Caco-2 (cell line): ENCODE measurements around the gene SH2D4B. TPM values are rescaled to one million over a fixed set of nuclear protein-coding genes. Genes with fewer than 3 reads are reported as not detected.
A peak's percentile ranks its signal among the peaks of the same experiment; 100 is the strongest.

Experiments
- BruUV-seq: library from RNA; stranded (reverse); fragments of 400-500 nt; replicated peaks from 2 replicates; lab custom pipeline; 2021; lab: Mats Ljungman, UMichigan
- CTCF ChIA-PET: fragments of 300-600 bp; sonication (Branson Sonifier 250); formaldehyde crosslinking; loops from one replicate; lab custom pipeline; 2022; ENCODE audit warnings: antibody characterized with exemption; lab: Charles Lee
- POLR2A ChIA-PET: fragments of 300-600 bp; sonication (Branson Sonifier 250); formaldehyde crosslinking; loops from one replicate; lab custom pipeline; 2022; ENCODE audit warnings: antibody characterized with exemption; lab: Charles Lee
- DNase-seq, 2 experiments: peaks; one replicate each; pipeline versions ENCODE4 v3.0.0 to v3.0.0-alpha.2; 2020 to 2022
- H3K27me3 ChIP-seq: replicated peaks from 2 replicates; pipeline ENCODE4 v1.6.0; 2011; ENCODE audit warnings: low read length; ENCODE audit not compliant: control insufficient read depth, insufficient read depth
- H3K36me3 ChIP-seq: 2 replicates; pipeline ENCODE4 v1.5.1; 2011; ENCODE audit warnings: low read length; ENCODE audit not compliant: control insufficient read depth, insufficient read depth
- H3K4me1 ChIP-seq: fragments of 250-450 bp; sonication (Bioruptor Pico); 2 replicates; pipeline ENCODE4 v1.5.1; 2020; ENCODE audit warnings: mild to moderate bottlenecking
- H3K4me3 ChIP-seq: 2 replicates; pipeline ENCODE4 v1.5.1; 2011; ENCODE audit warnings: low read depth, mild to moderate bottlenecking, control low read depth, low read length
- H3K9me3 ChIP-seq: fragments of 250-450 bp; sonication (Bioruptor Pico); 2 replicates; pipeline ENCODE4 v1.5.1; 2020; ENCODE audit warnings: mild to moderate bottlenecking, moderate library complexity
- H3K27ac Mint-ChIP-seq: one replicate; pipeline ENCODE4 v1.8.0; 2022; ENCODE audit warnings: mixed read lengths; ENCODE audit not compliant: unreplicated experiment
- H3K27me3 Mint-ChIP-seq: one replicate; pipeline ENCODE4 v1.8.0; 2022; ENCODE audit warnings: mixed read lengths; ENCODE audit not compliant: insufficient read depth, unreplicated experiment
- H3K36me3 Mint-ChIP-seq: one replicate; pipeline ENCODE4 v1.8.0; 2022; ENCODE audit warnings: mild to moderate bottlenecking, mixed read lengths; ENCODE audit not compliant: insufficient read depth, unreplicated experiment
- H3K4me1 Mint-ChIP-seq: one replicate; pipeline ENCODE4 v1.8.0; 2022; ENCODE audit warnings: low read depth, mixed read lengths; ENCODE audit not compliant: unreplicated experiment
- H3K4me3 Mint-ChIP-seq: one replicate; pipeline ENCODE4 v1.8.0; 2022; ENCODE audit warnings: mild to moderate bottlenecking, moderate library complexity, mixed read lengths; ENCODE audit not compliant: unreplicated experiment
- H3K9me3 Mint-ChIP-seq: one replicate; pipeline ENCODE4 v1.8.0; 2022; ENCODE audit warnings: mixed read lengths; ENCODE audit not compliant: unreplicated experiment
- intact Hi-C: fragments of 100-400 bp; cut with micrococcal nuclease; formaldehyde crosslinking; loops from one replicate; pipeline ENCODE4 v1.10.0; 2022; ENCODE audit not compliant: unreplicated experiment
- total RNA-seq: library from RNA; stranded (reverse); gene quantifications from 2 replicates; pipeline ENCODE4 v1.2.3, GENCODE V29; 2022
- TF ChIP-seq, protein P1 (sequence below), 2 experiments: fragments of 200-600 bp in 1 of 2; IDR thresholded peaks; 1 replicate in 1 of 2; 2 replicates in 1 of 2; pipeline versions ENCODE4 v1.5.1 to v1.8.0; 2011 to 2022; ENCODE audit warnings: antibody characterized with exemption in 1 of 2, control low read depth in 1 of 2, inconsistent platforms in 1 of 2, low read depth in 1 of 2, low read length in 1 of 2, mild to moderate bottlenecking in 1 of 2, moderate library complexity in 1 of 2; ENCODE audit not compliant: insufficient read depth in 1 of 2, severe bottlenecking in 1 of 2, unreplicated experiment in 1 of 2

SH2D4B gene
- total RNA-seq, 1 experiment from 2014 or later = 0.23 TPM

DNA sequence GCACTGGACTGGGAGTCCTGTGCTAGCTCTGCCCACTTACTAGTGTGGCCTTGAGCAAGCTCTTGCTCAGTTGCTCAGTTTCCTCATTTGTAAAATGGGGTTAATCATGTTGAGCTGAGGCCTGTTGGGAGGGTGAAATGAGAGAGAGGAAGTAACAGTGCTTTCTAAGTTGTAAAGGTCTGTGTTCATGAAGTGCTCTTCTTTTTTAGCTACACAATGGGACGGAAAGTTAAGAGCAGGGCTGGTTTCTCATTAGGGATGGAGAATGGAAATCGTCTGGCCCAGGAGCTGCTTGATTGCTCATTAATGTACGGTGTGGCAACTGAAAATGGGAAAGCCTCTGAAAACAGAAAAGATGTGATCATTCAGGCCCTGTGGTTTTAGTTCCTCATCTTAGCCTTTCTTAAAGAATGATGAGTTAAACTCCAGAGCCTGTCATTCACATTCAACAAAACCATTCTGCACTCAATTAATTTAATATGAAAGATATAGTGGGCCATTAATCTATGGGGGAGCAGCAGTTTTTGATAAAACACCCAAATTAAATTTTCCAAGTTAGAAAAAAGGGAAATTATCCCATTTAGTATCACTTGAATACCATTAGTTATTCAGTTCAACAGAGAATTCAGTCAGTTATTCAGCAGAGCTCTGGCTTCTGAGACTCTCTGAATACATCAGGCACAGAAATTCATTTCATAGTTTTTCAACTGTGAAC, 60.5 kb downstream of the SH2D4B start:
- BruUV-seq = no TSS peak
- POLR2A ChIA-PET = no interaction called here
- intact Hi-C loops = loop anchor here (5.0 to 10.0 kb wide), 2 partner anchors 156 to 213 kb away; no protein-coding TSS in a partner anchor
- Mint-ChIP-seq H3K9me3 (no peaks in the 10 kb centered on the region), H3K27ac (no peak overlapping the region), H3K36me3 (no peaks in the 10 kb centered on the region), H3K27me3 (no peaks in the 10 kb centered on the region), H3K4me1 (no peaks in the 10 kb centered on the region), H3K4me3 (no peak overlapping the region)
- CTCF ChIA-PET = no interaction called here
- Histone ChIP-seq H3K4me1 (no peaks in the 10 kb centered on the region), H3K4me3 (no peak overlapping the region), H3K9me3 (no peaks in the 10 kb centered on the region), H3K36me3 (no peaks in the 10 kb centered on the region), H3K27me3 (no peaks in the 10 kb centered on the region)
- TF ChIP-seq, protein P1, sequence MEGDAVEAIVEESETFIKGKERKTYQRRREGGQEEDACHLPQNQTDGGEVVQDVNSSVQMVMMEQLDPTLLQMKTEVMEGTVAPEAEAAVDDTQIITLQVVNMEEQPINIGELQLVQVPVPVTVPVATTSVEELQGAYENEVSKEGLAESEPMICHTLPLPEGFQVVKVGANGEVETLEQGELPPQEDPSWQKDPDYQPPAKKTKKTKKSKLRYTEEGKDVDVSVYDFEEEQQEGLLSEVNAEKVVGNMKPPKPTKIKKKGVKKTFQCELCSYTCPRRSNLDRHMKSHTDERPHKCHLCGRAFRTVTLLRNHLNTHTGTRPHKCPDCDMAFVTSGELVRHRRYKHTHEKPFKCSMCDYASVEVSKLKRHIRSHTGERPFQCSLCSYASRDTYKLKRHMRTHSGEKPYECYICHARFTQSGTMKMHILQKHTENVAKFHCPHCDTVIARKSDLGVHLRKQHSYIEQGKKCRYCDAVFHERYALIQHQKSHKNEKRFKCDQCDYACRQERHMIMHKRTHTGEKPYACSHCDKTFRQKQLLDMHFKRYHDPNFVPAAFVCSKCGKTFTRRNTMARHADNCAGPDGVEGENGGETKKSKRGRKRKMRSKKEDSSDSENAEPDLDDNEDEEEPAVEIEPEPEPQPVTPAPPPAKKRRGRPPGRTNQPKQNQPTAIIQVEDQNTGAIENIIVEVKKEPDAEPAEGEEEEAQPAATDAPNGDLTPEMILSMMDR (IDR thresholded peaks at IDR 0.05; ENCODE audit: insufficient read depth in 1 of 2, low read depth in 1 of 2, low read length in 1 of 2, severe bottlenecking in 1 of 2, unreplicated experiment in 1 of 2) = no peak
- DNase-seq = no peak

GRCh38 chr10:80598951-80599350, 61.2 kb downstream of the SH2D4B start:
- Mint-ChIP-seq H3K36me3 (no peaks in the 10 kb centered on the region), H3K4me3 (no peak overlapping the region), H3K9me3 (no peaks in the 10 kb centered on the region), H3K27ac (no peak overlapping the region), H3K27me3 (no peaks in the 10 kb centered on the region), H3K4me1 (no peaks in the 10 kb centered on the region)
- intact Hi-C loops = loop anchor here (5.0 to 10.0 kb wide), 2 partner anchors 157 to 214 kb away; no protein-coding TSS in a partner anchor
- ChIA-PET CTCF (no interaction called here), POLR2A (no interaction called here)
- DNase-seq = no peak
- Histone ChIP-seq H3K27me3 (no peaks in the 10 kb centered on the region), H3K4me1 (no peaks in the 10 kb centered on the region), H3K36me3 (no peaks in the 10 kb centered on the region), H3K4me3 (no peak overlapping the region), H3K9me3 (no peaks in the 10 kb centered on the region)
- TF ChIP-seq, protein P1 (IDR thresholded peaks at IDR 0.05; ENCODE audit: insufficient read depth in 1 of 2, low read depth in 1 of 2, low read length in 1 of 2, severe bottlenecking in 1 of 2, unreplicated experiment in 1 of 2) = no peak
- BruUV-seq = no TSS peak

GRCh38 chr10:80599424-80599847, 61.7 kb downstream of the SH2D4B start:
- POLR2A ChIA-PET = no interaction called here
- H3K36me3 Mint-ChIP-seq = no peaks in the 10 kb centered on the region
- DNase-seq = peak; percentile 44 to 45
- TF ChIP-seq, protein P1 (IDR thresholded peaks at IDR 0.05; ENCODE audit: insufficient read depth in 1 of 2, low read depth in 1 of 2, low read length in 1 of 2, severe bottlenecking in 1 of 2, unreplicated experiment in 1 of 2) = peak; percentile 68 to 70
- BruUV-seq = no TSS peak
- Histone ChIP-seq H3K4me3 (no peak overlapping the region), H3K36me3 (no peaks in the 10 kb centered on the region), H3K9me3 (no peaks in the 10 kb centered on the region), H3K27me3 (no peaks in the 10 kb centered on the region), H3K4me1 (no peaks in the 10 kb centered on the region)
- intact Hi-C loops = loop anchor here (5.0 to 10.0 kb wide), 2 partner anchors 157 to 215 kb away; no protein-coding TSS in a partner anchor
- H3K27ac Mint-ChIP-seq = no peak overlapping the region
- CTCF ChIA-PET = no interaction called here
- H3K4me3 Mint-ChIP-seq = no peak overlapping the region
- H3K4me1 Mint-ChIP-seq = no peaks in the 10 kb centered on the region
- no peaks in the 10 kb centered on the region for H3K9me3 Mint-ChIP-seq
- no peaks in the 10 kb centered on the region for H3K27me3 Mint-ChIP-seq
